GF-D8 (cell line): ENCODE data around the gene TLCD3B.

Experiments used
- DNase-seq: peaks from one replicate; lab custom pipeline; 2025; lab: John Stamatoyannopoulos, UW

TLCD3B gene, protein sequence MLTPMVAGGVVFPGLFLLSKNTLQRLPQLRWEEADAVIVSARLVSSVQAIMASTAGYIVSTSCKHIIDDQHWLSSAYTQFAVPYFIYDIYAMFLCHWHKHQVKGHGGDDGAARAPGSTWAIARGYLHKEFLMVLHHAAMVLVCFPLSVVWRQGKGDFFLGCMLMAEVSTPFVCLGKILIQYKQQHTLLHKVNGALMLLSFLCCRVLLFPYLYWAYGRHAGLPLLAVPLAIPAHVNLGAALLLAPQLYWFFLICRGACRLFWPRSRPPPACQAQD

DNA sequence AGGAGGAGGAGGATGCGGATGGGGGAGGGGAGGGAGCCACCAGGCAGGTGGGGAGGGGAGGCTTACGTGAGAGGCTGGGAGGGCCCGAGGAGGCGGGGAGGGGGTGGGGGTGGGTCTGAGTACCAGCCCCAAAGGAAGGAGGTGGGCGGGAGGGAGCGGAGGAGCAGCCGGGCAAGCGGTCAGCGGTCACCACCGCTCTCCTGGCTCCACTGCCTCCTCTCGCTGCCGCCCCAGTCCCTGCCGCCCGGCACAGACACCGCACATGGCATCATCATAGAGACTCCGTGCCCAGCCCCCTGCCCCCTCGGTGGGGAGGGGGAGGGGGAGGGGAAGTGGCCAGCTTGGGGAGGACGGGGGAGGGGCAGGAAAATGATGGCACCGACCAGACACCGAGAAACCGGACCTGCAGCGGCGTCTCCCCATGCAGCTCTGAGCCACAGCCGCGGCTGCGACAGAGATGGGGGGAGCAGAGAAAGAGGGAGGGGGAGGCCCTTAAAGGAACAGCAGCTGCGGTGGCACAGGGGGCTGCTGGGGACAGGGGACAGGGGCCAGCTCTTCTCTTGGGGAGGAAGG is at the start of gene TLCD3B:
Gene TLCD3B, minus strand, starts transcription at position 431 of the 573 bp plus-strand sequence. CDS start 744 bp downstream, outside the sequence.
- no peak for DNase-seq

DNA sequence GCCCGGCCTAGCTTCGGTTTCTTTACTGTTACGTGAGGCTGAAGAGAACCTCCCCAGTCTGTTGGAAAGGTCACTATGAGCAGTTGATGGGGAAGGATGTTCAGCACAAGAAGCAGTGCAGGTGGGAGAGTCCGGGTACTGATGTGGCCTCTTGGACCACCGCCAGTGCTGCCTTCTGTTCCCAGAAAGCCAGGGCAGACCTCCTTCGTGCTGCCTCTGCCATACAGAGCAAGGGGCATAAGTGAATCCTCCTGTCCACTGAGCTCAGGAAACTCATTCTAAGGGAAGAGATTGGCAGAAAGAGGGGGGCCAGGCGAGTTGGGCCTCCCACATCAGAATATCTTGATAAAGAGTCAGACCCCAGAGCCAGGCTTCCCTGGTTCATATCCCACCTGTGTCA is 48.4 kb upstream of the TLCD3B start:
- no peak for DNase-seq

GRCh38 chr16:30078744-30079143 is 47.7 kb upstream of the TLCD3B start:
- no peak for DNase-seq

DNA sequence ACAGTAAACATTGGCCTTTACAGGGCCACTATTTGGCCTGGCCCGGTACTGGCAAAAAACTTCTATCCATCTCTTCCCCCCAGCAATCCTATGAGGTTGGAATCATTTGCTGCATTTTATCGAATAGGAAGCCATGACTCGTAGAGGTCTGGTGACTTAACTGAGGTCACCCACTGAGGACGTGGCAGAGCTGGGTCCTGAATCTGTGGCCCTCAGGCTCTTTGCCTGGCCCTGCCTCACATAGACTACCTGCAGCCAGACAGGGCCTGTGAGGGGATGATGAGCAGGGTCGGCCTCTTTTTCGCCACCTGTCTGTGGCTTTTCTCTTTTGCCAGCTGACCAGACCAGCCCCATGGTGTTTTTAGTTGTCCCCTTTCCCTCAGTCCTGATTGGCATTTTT is 46.6 kb upstream of the TLCD3B start:
- no peak for DNase-seq

DNA sequence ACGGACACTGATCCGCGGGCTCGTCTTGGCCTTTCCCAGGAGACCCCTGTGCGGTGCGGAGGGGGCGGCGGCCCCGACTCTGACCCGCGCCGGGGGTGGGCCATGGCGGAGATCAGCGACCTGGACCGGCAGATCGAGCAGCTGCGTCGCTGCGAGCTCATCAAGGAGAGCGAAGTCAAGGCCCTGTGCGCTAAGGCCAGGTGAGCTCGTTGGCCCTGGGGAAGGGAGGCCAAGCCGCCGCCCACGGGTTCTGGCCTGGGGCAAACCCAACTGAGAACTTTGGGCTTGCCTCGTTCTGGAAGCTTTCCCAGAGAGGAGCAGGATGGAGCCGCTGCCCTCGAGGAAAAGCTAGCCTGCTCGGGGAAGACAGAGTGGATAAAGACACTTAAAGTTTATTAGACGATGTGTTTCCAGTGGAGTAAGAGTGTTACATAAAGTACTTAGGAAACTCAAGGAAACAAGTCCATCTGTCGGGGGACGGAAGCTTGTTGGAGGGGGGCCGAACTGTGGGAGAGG is 45.3 kb upstream of the TLCD3B start:
- no peak for DNase-seq

DNA sequence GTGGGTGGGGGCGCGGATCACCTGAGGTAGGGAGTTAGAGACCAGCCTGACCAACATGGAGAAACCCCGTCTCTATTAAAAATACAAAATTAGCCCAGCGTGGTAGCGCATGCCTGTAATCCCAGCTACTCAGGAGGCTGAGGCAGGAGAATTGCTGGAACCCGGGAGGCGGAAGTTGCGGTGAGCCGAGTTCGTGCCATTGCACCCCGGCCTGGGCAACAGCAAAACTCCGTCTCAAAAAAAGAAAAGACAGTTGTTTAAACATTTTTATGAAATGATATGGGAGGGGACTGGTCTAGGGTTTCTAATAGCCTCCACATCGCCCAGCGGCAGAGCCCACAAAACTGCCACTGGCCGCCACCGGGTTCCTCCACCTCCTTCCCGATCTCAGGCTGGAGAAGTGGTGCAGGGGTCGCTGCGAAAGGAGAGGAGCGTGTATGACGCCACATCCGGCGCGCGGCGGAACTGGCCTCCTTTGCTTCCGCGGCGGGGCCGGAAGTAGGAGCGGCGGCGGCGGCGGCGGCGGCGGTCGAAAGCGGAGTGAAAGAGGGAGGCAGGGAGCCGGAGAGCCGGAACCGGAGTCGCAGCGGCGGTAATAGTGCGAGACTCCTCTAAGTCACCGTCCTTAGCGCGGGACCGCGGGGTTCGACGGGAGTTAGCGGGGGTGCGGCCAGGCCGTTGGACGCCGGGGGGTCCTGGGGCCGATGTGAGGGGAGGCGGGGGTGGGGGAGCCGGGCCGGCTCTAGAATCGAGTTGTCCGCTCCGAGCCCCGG is 44.6 kb upstream of the TLCD3B start, which contains the start of gene PPP4C:
Gene PPP4C, plus strand, starts transcription at position 492 of the 773 bp plus-strand sequence. CDS start 384 bp downstream, outside the sequence.
- peak; percentile 73 for DNase-seq

- DNase-seq = no peak
Measured at GRCh38 chr16:30070490-30070889, 39.4 kb upstream of the TLCD3B start.

- no peak for DNase-seq
Measured at GRCh38 chr16:30069611-30070462, 38.8 kb upstream of the TLCD3B start.

- no peak for DNase-seq
Measured at GRCh38 chr16:30068750-30069610, 37.9 kb upstream of the TLCD3B start.

DNA sequence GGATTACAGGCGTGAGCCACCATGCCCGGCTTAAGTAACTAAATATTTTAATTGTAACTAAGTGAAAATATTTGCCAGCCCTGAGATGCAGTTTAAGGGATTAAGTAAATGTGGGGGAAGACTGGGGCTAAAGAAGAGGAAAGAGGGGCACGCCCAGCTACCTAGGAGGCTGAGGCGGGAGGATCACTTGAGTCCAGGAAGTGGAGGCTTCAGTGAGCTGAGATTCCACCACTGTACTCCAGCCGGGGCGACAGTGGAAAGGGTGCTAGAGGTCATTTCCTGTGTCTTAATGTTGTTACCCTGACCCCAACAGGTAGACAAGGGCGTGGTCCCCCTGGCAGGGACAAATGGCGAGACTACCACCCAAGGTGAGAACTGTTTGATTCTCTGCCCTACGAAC is 37.3 kb upstream of the TLCD3B start:
- DNase-seq = no peak

GRCh38 chr16:30067584-30067916 is 36.5 kb upstream of the TLCD3B start:
- DNase-seq = no peak

- DNase-seq = no peak
Measured at GRCh38 chr16:30066761-30067583, 35.9 kb upstream of the TLCD3B start.

DNA sequence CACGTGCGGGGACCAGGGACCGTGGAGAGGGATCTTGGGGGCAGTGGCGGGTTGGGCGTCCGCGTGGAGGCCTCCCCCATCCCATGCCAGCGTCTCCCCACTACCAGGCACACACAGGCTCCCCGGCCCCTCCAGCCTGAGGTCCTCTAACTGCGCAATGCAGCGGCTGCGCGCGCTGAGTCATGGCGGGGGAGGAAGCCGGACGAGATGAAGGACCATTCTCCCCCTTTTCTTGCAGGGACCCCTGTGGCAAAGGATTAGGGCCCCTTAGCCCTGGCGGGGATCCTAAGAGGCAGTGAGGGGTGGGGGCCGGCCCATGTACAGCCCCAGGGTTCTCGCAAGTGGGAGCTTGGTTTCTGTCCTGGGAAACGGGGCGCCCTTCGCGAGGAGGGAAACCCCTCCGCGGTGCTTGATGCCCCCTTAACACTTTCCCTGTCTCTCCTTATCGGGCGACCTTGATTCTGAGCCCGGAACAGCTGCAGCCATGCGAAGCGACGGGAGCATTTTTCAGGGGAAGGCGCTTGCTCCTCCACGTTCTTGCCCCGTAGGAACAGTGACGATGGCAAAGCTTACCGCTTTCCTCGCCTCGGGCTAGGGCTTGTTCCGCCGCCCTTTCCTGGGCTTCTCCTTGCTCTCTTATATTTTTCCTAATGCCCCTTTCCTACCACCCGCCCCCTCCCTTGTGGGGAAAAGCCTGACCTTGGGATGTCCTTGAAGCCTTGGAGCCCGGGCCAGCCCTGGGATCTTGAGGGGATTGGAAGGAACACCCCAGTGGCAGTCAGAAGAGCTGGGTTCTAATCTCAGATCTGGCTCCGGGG is 35.1 kb upstream of the TLCD3B start:
- no peak for DNase-seq

DNA sequence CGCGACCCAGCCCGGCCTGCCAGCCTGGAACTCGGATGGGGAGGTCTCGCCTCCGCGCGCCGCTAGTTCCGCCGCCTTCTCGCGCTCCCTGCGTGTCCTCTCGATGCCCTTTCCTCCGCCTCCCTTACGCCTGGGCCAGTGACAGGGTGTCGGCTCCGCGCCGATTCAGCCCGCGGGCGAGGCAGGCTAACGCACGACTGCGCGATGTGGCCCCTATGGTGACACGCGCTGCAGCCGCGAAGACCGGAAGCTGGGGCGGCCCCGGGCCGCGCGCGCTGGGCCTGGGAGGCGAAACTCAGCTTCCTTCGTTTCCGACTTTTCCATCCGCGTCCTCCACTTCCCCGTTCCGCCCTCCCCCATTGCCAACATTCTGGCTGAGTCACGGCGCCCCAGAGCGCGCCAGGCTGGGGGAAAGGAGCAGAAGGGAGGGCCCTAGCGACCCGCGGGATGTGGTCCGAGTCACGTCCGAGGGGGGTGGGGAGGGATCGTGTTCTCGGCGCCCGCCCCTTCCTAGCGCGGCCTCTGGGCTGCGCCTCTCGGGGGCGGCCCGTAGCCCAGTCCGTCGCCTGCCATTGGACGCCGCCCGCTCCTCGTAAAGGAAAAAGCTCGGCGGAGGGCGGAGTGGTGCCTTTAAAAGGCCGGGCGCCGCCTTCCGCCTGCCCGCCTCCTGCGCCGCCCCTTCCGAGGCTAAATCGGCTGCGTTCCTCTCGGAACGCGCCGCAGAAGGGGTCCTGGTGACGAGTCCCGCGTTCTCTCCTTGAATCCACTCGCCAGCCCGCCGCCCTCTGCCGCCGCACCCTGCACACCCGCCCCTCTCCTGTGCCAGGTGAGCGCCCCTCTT is 34.3 kb upstream of the TLCD3B start, which contains the start of gene ALDOA:
Gene ALDOA, plus strand, starts transcription at position 659 of the 841 bp plus-strand sequence. CDS start 1,138 bp downstream, outside the sequence.
- peak; percentile 96 for DNase-seq

GRCh38 chr16:30064729-30065101 is 33.6 kb upstream of the TLCD3B start:
- no peak for DNase-seq

DNA sequence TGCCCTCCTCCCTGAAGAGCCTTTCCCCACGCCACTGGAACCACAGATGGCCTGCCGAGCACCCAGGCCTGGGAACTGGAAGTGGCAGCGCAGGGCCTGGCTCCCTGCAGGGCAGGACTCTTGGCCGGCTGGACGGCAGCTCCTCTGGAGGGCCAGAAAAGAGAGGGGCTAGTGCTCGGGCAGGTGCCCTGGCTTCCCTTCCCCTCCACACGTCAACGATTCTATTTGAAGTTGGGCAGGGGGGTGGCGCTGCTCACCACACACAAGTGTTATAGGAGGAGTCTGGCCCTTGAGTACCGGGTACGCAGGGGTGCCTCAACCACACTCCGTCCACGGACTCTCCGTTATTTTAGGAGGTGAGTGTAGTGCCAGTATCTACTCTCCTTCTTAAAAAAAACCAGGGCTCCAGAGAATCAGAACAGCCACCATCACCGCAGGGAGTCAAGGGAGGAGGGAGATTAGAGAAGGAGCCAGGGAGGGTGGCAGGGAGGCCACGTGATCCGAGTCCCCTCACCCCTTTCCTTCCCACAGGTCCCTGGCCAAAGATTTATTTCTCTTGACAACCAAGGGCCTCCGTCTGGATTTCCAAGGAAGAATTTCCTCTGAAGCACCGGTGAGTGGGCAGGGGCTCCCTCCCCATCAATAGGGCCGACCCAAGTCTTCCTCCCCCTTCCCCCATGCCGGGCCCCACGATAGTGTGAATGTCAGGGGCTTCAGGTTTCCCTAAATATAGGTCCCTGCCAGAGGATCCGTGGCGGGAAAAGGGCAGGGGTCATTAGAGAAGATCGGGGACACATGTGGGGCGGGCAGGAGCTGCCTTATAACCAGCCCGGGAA is 33.0 kb upstream of the TLCD3B start:
- DNase-seq = peak; percentile 58

DNA sequence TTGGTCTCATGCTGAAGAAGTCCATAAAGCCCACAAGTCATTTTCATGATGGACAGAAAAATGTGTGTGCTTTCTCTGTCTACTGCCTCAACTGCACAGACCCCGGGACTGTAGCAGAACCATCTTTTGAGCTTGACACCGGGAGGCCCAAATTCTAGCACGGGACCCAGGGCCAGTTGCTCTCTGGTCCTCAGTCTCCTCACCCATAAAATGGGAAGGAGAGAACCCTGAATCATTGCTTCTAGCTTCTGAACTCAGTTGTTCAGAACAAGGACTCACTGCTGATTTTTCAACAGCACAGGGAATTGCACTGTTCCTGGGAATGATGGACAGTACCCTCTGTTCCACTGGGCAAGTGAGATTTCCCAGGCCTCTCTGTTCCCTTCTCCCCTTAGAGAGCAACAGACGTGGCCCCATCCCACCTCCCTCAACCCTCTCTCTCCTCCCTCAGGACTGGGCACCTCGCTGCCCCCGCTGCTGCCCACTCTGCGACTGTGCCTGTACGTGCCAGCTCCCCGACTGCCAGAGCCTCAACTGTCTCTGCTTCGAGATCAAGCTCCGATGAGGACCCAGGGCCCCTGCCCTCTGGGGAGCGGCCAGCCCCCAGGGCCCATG is 32.3 kb upstream of the TLCD3B start:
- DNase-seq = no peak
